Measurements from ENCODE around the gene ASB13. TPM values are rescaled to one million over a fixed set of nuclear protein-coding genes. Genes with fewer than 3 reads are reported as not detected.

The ASB13 gene
- polyA plus RNA-seq, 1 of the 3 experiments (the other 2 are of a cell fraction), result 9.2 TPM

DNA sequence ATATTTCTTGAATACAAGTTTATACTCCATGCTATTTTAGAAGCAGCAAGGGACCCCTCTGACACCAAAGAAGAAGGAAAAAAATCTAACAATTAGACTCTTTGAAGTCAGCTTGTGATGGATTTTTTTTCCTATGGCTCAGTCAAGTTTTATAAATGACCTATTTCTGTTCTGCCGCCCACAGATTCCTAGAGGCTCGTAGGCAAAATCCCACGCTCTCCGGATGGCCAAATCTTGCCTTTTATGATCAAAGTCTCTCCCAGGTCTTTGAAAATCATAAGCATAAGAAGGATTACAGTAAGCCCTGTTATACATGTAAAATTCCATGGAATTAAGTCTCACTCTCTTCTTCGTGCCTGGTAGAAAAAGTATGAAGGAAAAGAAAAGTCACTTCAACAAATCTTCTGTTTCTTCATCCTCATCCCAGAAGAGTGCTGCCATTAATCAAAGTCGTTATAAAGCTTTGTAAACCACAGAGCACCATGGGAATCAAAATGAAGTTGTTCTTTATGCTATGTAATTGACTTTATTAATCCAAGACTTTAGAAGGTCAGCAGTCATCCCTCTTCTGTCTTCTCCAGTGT, 33.1 kb downstream of the ASB13 start:
- H3K79me2 ChIP-seq (ENCODE audit: insufficient read depth), result no peaks in the 10 kb centered on the region
- 86% methylated on average over 6 of the region's 6 CpGs for WGBS (ENCODE audit: low lambda C conversion rate)
- no peak overlapping the region for H2AFZ ChIP-seq (ENCODE audit: low read depth)
- ChIA-PET CTCF (interaction anchor here (5.2 kb wide), 1 partner anchor 10 kb away, joined by 27 read pairs; no protein-coding TSS in a partner anchor), POLR2A (no interaction called here)
- no peak overlapping the region for H3K27ac ChIP-seq (ENCODE audit: low read depth in 2 of 2, low read length in 1 of 2)
- peaks cover 0 to 3% of the 10 kb centered on the region in 2 experiments; a peak in 1 of 4 replicates for H3K4me1 ChIP-seq (ENCODE audit: control insufficient read depth in 1 of 2, insufficient read depth in 2 of 2, low read depth in 1 of 2, low read length in 1 of 2)
- no peaks in the 10 kb centered on the region for H3K27me3 ChIP-seq (ENCODE audit: insufficient read depth)
- no peak for DNase-seq
- no peak overlapping the region for H3K4me3 ChIP-seq (ENCODE audit: low read depth in 2 of 2, low read length in 1 of 2)
- no peaks in the 10 kb centered on the region for H3F3A ChIP-seq (replicated peaks; ENCODE audit: insufficient read depth)
- no peak overlapping the region for H3K4me2 ChIP-seq
- H3K9me3 ChIP-seq, result no peaks in the 10 kb centered on the region
- H3K36me3 ChIP-seq (replicated peaks in 1 of 2; ENCODE audit: control insufficient read depth in 1 of 2, insufficient read depth in 2 of 2, low read length in 1 of 2), result no peaks in the 10 kb centered on the region
- TF ChIP-seq, protein P1, sequence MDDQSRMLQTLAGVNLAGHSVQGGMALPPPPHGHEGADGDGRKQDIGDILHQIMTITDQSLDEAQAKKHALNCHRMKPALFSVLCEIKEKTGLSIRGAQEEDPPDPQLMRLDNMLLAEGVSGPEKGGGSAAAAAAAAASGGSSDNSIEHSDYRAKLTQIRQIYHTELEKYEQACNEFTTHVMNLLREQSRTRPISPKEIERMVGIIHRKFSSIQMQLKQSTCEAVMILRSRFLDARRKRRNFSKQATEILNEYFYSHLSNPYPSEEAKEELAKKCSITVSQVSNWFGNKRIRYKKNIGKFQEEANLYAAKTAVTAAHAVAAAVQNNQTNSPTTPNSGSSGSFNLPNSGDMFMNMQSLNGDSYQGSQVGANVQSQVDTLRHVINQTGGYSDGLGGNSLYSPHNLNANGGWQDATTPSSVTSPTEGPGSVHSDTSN (IDR thresholded peaks at IDR 0.05), result no peak
- TF ChIP-seq RAD21 (IDR thresholded peaks at IDR 0.05; ENCODE audit: low read length) (no peak), FOXM1 (IDR thresholded peaks at IDR 0.05; ENCODE audit: low read depth) (no peak), FOXJ3 (CRISPR knock-in tag; IDR thresholded peaks at IDR 0.05) (no peak), RFX5 (IDR thresholded peaks at IDR 0.05; ENCODE audit: low read length) (no peak), EP300 (IDR thresholded peaks at IDR 0.05; ENCODE audit: borderline replicate concordance in 1 of 2, low read depth in 1 of 2, low read length in 1 of 2) (no peak), NFIC (IDR thresholded peaks at IDR 0.05; ENCODE audit: borderline replicate concordance) (no peak), EZH2phosphoT487 (IDR thresholded peaks at IDR 0.05; ENCODE audit: borderline replicate concordance, low read depth) (no peak), FOSL2 (IDR thresholded peaks at IDR 0.05; ENCODE audit: borderline replicate concordance, low read depth) (no peak), TEAD4 (IDR thresholded peaks at IDR 0.05; ENCODE audit: borderline replicate concordance, insufficient read depth) (no peak)
- TF ChIP-seq, protein P2, sequence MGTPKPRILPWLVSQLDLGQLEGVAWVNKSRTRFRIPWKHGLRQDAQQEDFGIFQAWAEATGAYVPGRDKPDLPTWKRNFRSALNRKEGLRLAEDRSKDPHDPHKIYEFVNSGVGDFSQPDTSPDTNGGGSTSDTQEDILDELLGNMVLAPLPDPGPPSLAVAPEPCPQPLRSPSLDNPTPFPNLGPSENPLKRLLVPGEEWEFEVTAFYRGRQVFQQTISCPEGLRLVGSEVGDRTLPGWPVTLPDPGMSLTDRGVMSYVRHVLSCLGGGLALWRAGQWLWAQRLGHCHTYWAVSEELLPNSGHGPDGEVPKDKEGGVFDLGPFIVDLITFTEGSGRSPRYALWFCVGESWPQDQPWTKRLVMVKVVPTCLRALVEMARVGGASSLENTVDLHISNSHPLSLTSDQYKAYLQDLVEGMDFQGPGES (IDR thresholded peaks at IDR 0.05; ENCODE audit: low read depth, low read length), result no peak
- TF ChIP-seq, protein P3, sequence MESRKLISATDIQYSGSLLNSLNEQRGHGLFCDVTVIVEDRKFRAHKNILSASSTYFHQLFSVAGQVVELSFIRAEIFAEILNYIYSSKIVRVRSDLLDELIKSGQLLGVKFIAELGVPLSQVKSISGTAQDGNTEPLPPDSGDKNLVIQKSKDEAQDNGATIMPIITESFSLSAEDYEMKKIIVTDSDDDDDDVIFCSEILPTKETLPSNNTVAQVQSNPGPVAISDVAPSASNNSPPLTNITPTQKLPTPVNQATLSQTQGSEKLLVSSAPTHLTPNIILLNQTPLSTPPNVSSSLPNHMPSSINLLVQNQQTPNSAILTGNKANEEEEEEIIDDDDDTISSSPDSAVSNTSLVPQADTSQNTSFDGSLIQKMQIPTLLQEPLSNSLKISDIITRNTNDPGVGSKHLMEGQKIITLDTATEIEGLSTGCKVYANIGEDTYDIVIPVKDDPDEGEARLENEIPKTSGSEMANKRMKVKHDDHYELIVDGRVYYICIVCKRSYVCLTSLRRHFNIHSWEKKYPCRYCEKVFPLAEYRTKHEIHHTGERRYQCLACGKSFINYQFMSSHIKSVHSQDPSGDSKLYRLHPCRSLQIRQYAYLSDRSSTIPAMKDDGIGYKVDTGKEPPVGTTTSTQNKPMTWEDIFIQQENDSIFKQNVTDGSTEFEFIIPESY (IDR thresholded peaks at IDR 0.05; ENCODE audit: borderline replicate concordance, low read depth), result no peak
- no peak overlapping the region for H3K9ac ChIP-seq
- H3K9me2 ChIP-seq, result no peaks in the 10 kb centered on the region
- no peaks in the 10 kb centered on the region for H4K20me1 ChIP-seq (ENCODE audit: insufficient read depth)

DNA sequence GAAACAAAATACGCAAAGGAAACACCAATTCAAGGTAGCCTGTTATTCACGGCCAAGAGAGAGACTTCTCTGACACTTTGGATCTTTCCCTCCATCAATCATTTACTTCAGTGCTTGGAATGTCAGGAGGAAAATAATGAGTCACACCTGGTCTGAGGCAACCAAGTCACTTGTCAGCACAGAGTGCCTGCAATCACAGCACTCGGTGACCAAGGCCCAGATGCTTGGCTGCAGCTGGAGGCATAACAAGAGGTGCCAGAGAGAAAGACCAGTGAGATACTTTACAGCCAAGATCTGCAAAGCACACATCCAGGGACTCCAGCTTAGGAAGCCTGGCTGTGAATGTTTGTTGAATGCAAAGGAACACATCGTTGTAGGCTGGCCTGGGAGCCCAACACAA, 33.9 kb downstream of the ASB13 start:
- Histone ChIP-seq H3K9me3 (no peaks in the 10 kb centered on the region), H3F3A (replicated peaks; ENCODE audit: insufficient read depth) (no peaks in the 10 kb centered on the region), H2AFZ (ENCODE audit: low read depth) (no peak overlapping the region), H3K27me3 (ENCODE audit: insufficient read depth) (no peaks in the 10 kb centered on the region), H3K79me2 (ENCODE audit: insufficient read depth) (no peaks in the 10 kb centered on the region), H3K4me1 (ENCODE audit: control insufficient read depth in 1 of 2, insufficient read depth in 2 of 2, low read depth in 1 of 2, low read length in 1 of 2) (peaks cover 0 to 3% of the 10 kb centered on the region in 2 experiments; a peak in 1 of 4 replicates), H3K9ac (no peak overlapping the region), H3K9me2 (no peaks in the 10 kb centered on the region), H4K20me1 (ENCODE audit: insufficient read depth) (no peaks in the 10 kb centered on the region), H3K4me3 (ENCODE audit: low read depth in 2 of 2, low read length in 1 of 2) (no peak overlapping the region), H3K4me2 (no peak overlapping the region), H3K27ac (ENCODE audit: low read depth in 2 of 2, low read length in 1 of 2) (no peak overlapping the region), H3K36me3 (replicated peaks in 1 of 2; ENCODE audit: control insufficient read depth in 1 of 2, insufficient read depth in 2 of 2, low read length in 1 of 2) (no peaks in the 10 kb centered on the region)
- no peak for TF ChIP-seq GATA2 (CRISPR knock-in tag; IDR thresholded peaks at IDR 0.05)
- no peak for TF ChIP-seq MXI1 (IDR thresholded peaks at IDR 0.05; ENCODE audit: low read depth, low read length)
- no peak for TF ChIP-seq NRF1 (IDR thresholded peaks at IDR 0.05; ENCODE audit: low read depth, low read length)
- TF ChIP-seq TAF1 (IDR thresholded peaks at IDR 0.05; ENCODE audit: borderline replicate concordance, low read depth, low read length), result no peak
- TF ChIP-seq CHD2 (IDR thresholded peaks at IDR 0.05; ENCODE audit: low read length, partially characterized antibody), result no peak
- POLR2A ChIA-PET, result no interaction called here
- no peak for DNase-seq
- CTCF ChIA-PET, result interaction anchor here (2.2 kb wide), 1 partner anchor 9 kb away, joined by 9 read pairs; no protein-coding TSS in a partner anchor
- 83% methylated on average over 4 of the region's 4 CpGs for WGBS (ENCODE audit: low lambda C conversion rate)
